T-helper 1 cell treated with Interleukin-12 subunit alpha and Interleukin-12 subunit beta and Interleukin-4 antibody, amounts not matched to agents 30 ng/mL and 1 ng/mL, for 36 hours (primary cell): Measurements from ENCODE around the gene PTPN9. TPM values are rescaled to one million over a fixed set of nuclear protein-coding genes. Genes with fewer than 3 reads are reported as not detected.

Experiments used
- intact Hi-C: fragments of 100-400 bp; cut with micrococcal nuclease; formaldehyde crosslinking; loops from one replicate; pipeline ENCODE4 v1.15.1; 2024
- total RNA-seq: library from RNA; stranded (reverse); gene quantifications from 2 replicates; pipeline ENCODE4 v1.2.3, GENCODE V29; 2022

PTPN9 gene
- total RNA-seq, 1 donor from 2014 or later, result 40.8 TPM

DNA sequence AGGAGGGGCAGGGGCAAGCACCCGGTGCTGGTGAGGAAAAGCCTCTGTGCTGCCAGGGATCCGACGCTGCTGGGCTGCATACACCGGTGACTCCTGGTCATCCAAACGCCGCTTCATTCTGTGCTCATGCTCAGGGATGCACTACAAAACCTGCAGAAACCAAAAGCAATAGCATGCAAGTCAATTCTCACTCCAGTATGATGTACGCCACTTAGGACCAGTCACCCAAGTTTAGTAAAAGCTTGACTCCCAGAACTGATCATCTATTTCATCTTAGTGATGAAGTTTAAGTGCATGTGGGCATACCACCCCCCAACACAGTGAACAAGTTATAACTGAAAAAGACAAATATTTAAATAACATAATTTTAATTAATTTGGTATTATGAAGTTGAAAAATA, 148.9 kb downstream of the PTPN9 start:
- intact Hi-C loops, result no loop called here

- intact Hi-C loops, result no loop called here
Observed at GRCh38 chr15:75428152-75428551, 151.0 kb downstream of the PTPN9 start.

- intact Hi-C loops, result no loop called here
Observed at GRCh38 chr15:75425966-75426500, 153.1 kb downstream of the PTPN9 start.

DNA sequence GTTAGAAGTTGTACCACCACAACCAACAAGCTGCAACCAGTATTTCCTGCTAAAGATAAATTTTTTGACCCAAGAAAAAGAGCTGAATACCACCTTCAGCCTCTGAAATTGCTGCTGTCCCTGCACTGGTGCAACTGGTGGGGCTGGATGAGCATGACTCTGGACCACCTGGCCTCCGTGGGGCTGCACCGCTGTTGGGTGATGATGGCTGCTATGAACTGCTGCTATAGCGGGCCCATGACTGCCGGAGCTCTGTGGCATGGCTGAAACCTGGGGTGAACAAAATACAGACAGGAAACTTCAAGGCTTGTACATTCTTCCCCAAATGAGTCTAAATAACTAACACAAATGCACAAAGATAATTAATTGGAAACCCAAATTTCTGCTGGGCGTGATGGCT, 156.6 kb downstream of the PTPN9 start:
- intact Hi-C loops, result no loop called here

DNA sequence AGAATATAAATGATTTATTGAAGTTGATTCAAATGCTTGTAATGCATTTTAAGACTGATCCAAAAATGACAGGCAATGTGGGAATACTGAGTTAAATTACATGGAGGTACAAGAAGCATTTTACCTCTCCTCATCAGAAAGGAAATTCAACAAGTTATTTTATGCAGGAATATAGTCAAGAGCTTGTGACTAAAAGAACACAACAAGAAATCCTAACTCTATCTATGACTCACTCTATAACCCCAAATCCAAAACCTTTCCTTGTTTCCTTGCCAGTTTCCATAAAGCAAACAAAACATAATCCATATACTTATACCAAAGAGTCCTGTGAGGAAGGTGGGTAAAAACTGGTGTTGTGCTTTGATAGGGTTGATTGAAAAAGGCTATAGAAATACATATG, 158.4 kb downstream of the PTPN9 start:
- intact Hi-C loops, result no loop called here

GRCh38 chr15:75416584-75416983, 162.5 kb downstream of the PTPN9 start:
- intact Hi-C loops, result no loop called here

Other genes starting within 250 kb of the PTPN9 start
- 81.9 and 87.3 TPM in 2 replicates for gene COMMD4, start 243.3 kb downstream of the PTPN9 start, total RNA-seq
- gene NEIL1, start 232.3 kb downstream of the PTPN9 start, total RNA-seq, result 12.7 and 14.4 TPM in 2 replicates
- gene MAN2C1, start 210.7 kb downstream of the PTPN9 start, total RNA-seq, result 262 and 270 TPM in 2 replicates
- 110 and 117 TPM in 2 replicates for gene SIN3A, start 127.6 kb downstream of the PTPN9 start, total RNA-seq
- gene SNUPN, start 46.4 kb upstream of the PTPN9 start, total RNA-seq, result 30.8 and 31.1 TPM in 2 replicates
- gene IMP3, start 60.9 kb upstream of the PTPN9 start, total RNA-seq, result 87.5 and 90.1 TPM in 2 replicates
- gene SNX33, start 68.6 kb upstream of the PTPN9 start, total RNA-seq, result 2.6 and 3.0 TPM in 2 replicates
- gene CSPG4, start 133.5 kb upstream of the PTPN9 start, total RNA-seq, result not detected in 2 replicates